Measurements from ENCODE around the gene ACAN.
A peak's percentile ranks its signal among the peaks of the same experiment; 100 is the strongest.

The ACAN gene

GRCh38 chr15:88912500-88912921, 109.3 kb downstream of the ACAN start:
- Histone ChIP-seq H3K4me1 (no peaks in the 10 kb centered on the region), H3K36me3 (no peaks in the 10 kb centered on the region), H3K9me3 (no peaks in the 10 kb centered on the region), H3K27me3 (no peaks in the 10 kb centered on the region), H3K4me3 (ENCODE audit: low read depth, low read length) (peak overlapping the region; percentile 68)
- DNase-seq = no peak
- TF ChIP-seq CTCF (IDR thresholded peaks at IDR 0.05; ENCODE audit: low read depth, low read length) = no peak

GRCh38 chr15:88913017-88913849, 110.0 kb downstream of the ACAN start, which contains the start of gene MFGE8:
Gene MFGE8, minus strand, starts transcription at chr15:88913379. Its CDS starts 60 bp downstream, at chr15:88913319.
- TF ChIP-seq CTCF (IDR thresholded peaks at IDR 0.05; ENCODE audit: low read depth, low read length) = peak; percentile 11; the same call in 1 of the 2 replicates
- Histone ChIP-seq H3K36me3 (no peaks in the 10 kb centered on the region), H3K27me3 (no peaks in the 10 kb centered on the region), H3K4me3 (ENCODE audit: low read depth, low read length) (peak within 1 kb of the TSS; percentile 68), H3K4me1 (no peaks in the 10 kb centered on the region), H3K9me3 (no peaks in the 10 kb centered on the region)
- DNase-seq = peak; percentile 89

GRCh38 chr15:88913850-88914169, 110.6 kb downstream of the ACAN start:
- no peak for DNase-seq
- peak overlapping the region; percentile 68 for H3K4me3 ChIP-seq (ENCODE audit: low read depth, low read length)
- no peak for TF ChIP-seq CTCF (IDR thresholded peaks at IDR 0.05; ENCODE audit: low read depth, low read length)
- no peaks in the 10 kb centered on the region for H3K36me3 ChIP-seq
- H3K9me3 ChIP-seq = no peaks in the 10 kb centered on the region
- H3K4me1 ChIP-seq = no peaks in the 10 kb centered on the region
- no peaks in the 10 kb centered on the region for H3K27me3 ChIP-seq

GRCh38 chr15:88915354-88915753, 112.1 kb downstream of the ACAN start:
- H3K27me3 ChIP-seq = no peaks in the 10 kb centered on the region
- no peaks in the 10 kb centered on the region for H3K4me1 ChIP-seq
- no peaks in the 10 kb centered on the region for H3K36me3 ChIP-seq
- no peak overlapping the region for H3K4me3 ChIP-seq (ENCODE audit: low read depth, low read length)
- TF ChIP-seq CTCF (IDR thresholded peaks at IDR 0.05; ENCODE audit: low read depth, low read length) = no peak
- no peaks in the 10 kb centered on the region for H3K9me3 ChIP-seq
- no peak for DNase-seq

GRCh38 chr15:88917760-88918159, 114.5 kb downstream of the ACAN start:
- Histone ChIP-seq H3K9me3 (no peaks in the 10 kb centered on the region), H3K27me3 (no peaks in the 10 kb centered on the region), H3K36me3 (no peaks in the 10 kb centered on the region), H3K4me3 (ENCODE audit: low read depth, low read length) (no peak overlapping the region), H3K4me1 (no peaks in the 10 kb centered on the region)
- TF ChIP-seq CTCF (IDR thresholded peaks at IDR 0.05; ENCODE audit: low read depth, low read length) = no peak
- DNase-seq = no peak

GRCh38 chr15:88918738-88919137, 115.5 kb downstream of the ACAN start:
- no peak for TF ChIP-seq CTCF (IDR thresholded peaks at IDR 0.05; ENCODE audit: low read depth, low read length)
- Histone ChIP-seq H3K27me3 (no peaks in the 10 kb centered on the region), H3K9me3 (no peaks in the 10 kb centered on the region), H3K36me3 (no peaks in the 10 kb centered on the region), H3K4me3 (ENCODE audit: low read depth, low read length) (no peak overlapping the region), H3K4me1 (no peaks in the 10 kb centered on the region)
- no peak for DNase-seq
